Mesenchymal stem cell (in vitro differentiated cells and primary cell): ENCODE data around the gene CACNA2D3.

Experiments
- DNase-seq: peaks from one replicate; pipeline ENCODE4 v3.0.0-alpha.2; 2013
- H2AFZ ChIP-seq: one replicate; pipeline ENCODE4 v1.6.1; 2013; ENCODE audit warnings: low read depth, mild to moderate bottlenecking, control low read depth, inconsistent platforms, low read length, moderate library complexity
- H2AK5ac ChIP-seq: 2 replicates; pipeline ENCODE4 v1.6.1; 2013; ENCODE audit warnings: low read length, moderate library complexity, mild to moderate bottlenecking, inconsistent platforms; ENCODE audit not compliant: severe bottlenecking
- H2BK120ac ChIP-seq: one replicate; pipeline ENCODE4 v1.6.1; 2013; ENCODE audit warnings: low read depth, mild to moderate bottlenecking, inconsistent platforms, low read length, moderate library complexity
- H2BK12ac ChIP-seq, 2 experiments: one replicate each; pipeline ENCODE4 v1.6.1; 2013; ENCODE audit warnings: inconsistent platforms in 2 of 2, low read length in 2 of 2, mild to moderate bottlenecking in 2 of 2, moderate library complexity in 2 of 2, control low read depth in 1 of 2
- H2BK15ac ChIP-seq: one replicate; pipeline ENCODE4 v1.6.1; 2013; ENCODE audit warnings: mild to moderate bottlenecking, low read depth, inconsistent platforms; ENCODE audit not compliant: poor library complexity, severe bottlenecking
- H2BK5ac ChIP-seq: 2 replicates; pipeline ENCODE4 v1.6.1; 2013; ENCODE audit warnings: low read depth, mild to moderate bottlenecking, low read length, control low read depth, inconsistent platforms; ENCODE audit not compliant: poor library complexity, severe bottlenecking
- H3K14ac ChIP-seq, 2 experiments: one replicate each; pipeline ENCODE4 v1.6.1; 2013; ENCODE audit warnings: inconsistent platforms in 2 of 2, low read length in 2 of 2, control low read depth in 1 of 2, mild to moderate bottlenecking in 1 of 2, moderate library complexity in 1 of 2
- H3K18ac ChIP-seq, 2 experiments: one replicate each; pipeline ENCODE4 v1.6.1; 2013; ENCODE audit warnings: inconsistent platforms in 2 of 2, low read length in 2 of 2, control low read depth in 1 of 2, low read depth in 1 of 2, mild to moderate bottlenecking in 1 of 2
- H3K23ac ChIP-seq, 2 experiments: one replicate each; pipeline ENCODE4 v1.6.1; 2013; ENCODE audit warnings: inconsistent platforms in 2 of 2, low read length in 2 of 2, mild to moderate bottlenecking in 2 of 2, moderate library complexity in 2 of 2, control low read depth in 1 of 2
- H3K27ac ChIP-seq: 2 replicates; pipeline ENCODE4 v1.5.1; 2013; ENCODE audit warnings: mild to moderate bottlenecking, moderate library complexity, low read length, control low read depth, inconsistent platforms; ENCODE audit not compliant: poor library complexity, severe bottlenecking
- H3K27me3 ChIP-seq, 2 experiments: 2 replicates each; pipeline versions ENCODE4 v1.6.1 to v1.7.0; 2013; ENCODE audit warnings: low read length in 2 of 2, mild to moderate bottlenecking in 2 of 2, moderate library complexity in 2 of 2, control low read depth in 1 of 2, inconsistent platforms in 1 of 2; ENCODE audit not compliant: control insufficient read depth in 1 of 2, insufficient read depth in 1 of 2
- H3K36me3 ChIP-seq, 2 experiments: 2 replicates each; pipeline versions ENCODE4 v1.6.1 to v1.7.0; 2013; ENCODE audit warnings: low read length in 2 of 2, control low read depth in 1 of 2, inconsistent platforms in 1 of 2, low read depth in 1 of 2, mild to moderate bottlenecking in 1 of 2; ENCODE audit not compliant: insufficient read depth in 2 of 2, control insufficient read depth in 1 of 2
- H3K4ac ChIP-seq, 2 experiments: one replicate each; pipeline ENCODE4 v1.6.1; 2013; ENCODE audit warnings: inconsistent platforms in 2 of 2, low read length in 2 of 2, mild to moderate bottlenecking in 2 of 2, moderate library complexity in 2 of 2, control low read depth in 1 of 2, low read depth in 1 of 2
- H3K4me1 ChIP-seq: 2 replicates; pipeline ENCODE4 v1.6.1; 2013; ENCODE audit warnings: low read depth, low read length, control low read depth; ENCODE audit not compliant: control insufficient read depth, insufficient read depth
- H3K4me2 ChIP-seq: 2 replicates; pipeline ENCODE4 v1.6.1; 2013; ENCODE audit warnings: low read length, mild to moderate bottlenecking, inconsistent platforms; ENCODE audit not compliant: poor library complexity, severe bottlenecking
- H3K4me3 ChIP-seq, 2 experiments: 2 replicates each; pipeline versions ENCODE4 v1.5.1 to v1.7.0; 2013; ENCODE audit warnings: low read length in 2 of 2, mild to moderate bottlenecking in 2 of 2, control low read depth in 1 of 2, low read depth in 1 of 2; ENCODE audit not compliant: insufficient read depth in 1 of 2
- H3K79me1 ChIP-seq: replicated peaks from 2 replicates; pipeline ENCODE4 v1.6.1; 2013; ENCODE audit warnings: mild to moderate bottlenecking, control low read depth, low read length, inconsistent platforms; ENCODE audit not compliant: poor library complexity, severe bottlenecking
- H3K9ac ChIP-seq: 2 replicates; pipeline ENCODE4 v1.7.0; 2013; ENCODE audit warnings: mild to moderate bottlenecking, low read length, moderate library complexity
- H3K9me3 ChIP-seq: 2 replicates; pipeline ENCODE4 v1.7.0; 2013; ENCODE audit warnings: mild to moderate bottlenecking, low read length; ENCODE audit not compliant: control insufficient read depth
- H4K8ac ChIP-seq: one replicate; pipeline ENCODE4 v1.6.1; 2013; ENCODE audit warnings: inconsistent platforms, mild to moderate bottlenecking, low read length, moderate library complexity
- H4K91ac ChIP-seq: one replicate; pipeline ENCODE4 v1.6.1; 2013; ENCODE audit warnings: mild to moderate bottlenecking, low read length, inconsistent platforms
- WGBS: methylation state at CpG from one replicate; pipeline ENCODE4 v1.1.7; 2013; ENCODE audit warnings: mixed read lengths; 5-methylcytosine and 5-hydroxymethylcytosine counted together

The CACNA2D3 gene

GRCh38 chr3:54876694-54877093, 754.3 kb downstream of the CACNA2D3 start:
- Histone ChIP-seq H3K9me3 (no peaks in the 10 kb centered on the region), H3K23ac (no peak overlapping the region), H3K18ac (peak overlapping the region in 1 of 2 experiments; percentile 18), H4K91ac (no peak overlapping the region), H2BK12ac (no peak overlapping the region), H3K4me3 (no peak overlapping the region), H2BK5ac (no peak overlapping the region), H3K14ac (no peak overlapping the region), H4K8ac (no peak overlapping the region), H2BK15ac (no peak overlapping the region), H3K4me2 (no peak overlapping the region), H2BK120ac (no peak overlapping the region), H3K4me1 (peaks cover 2% of the 10 kb centered on the region), H3K36me3 (no peaks in the 10 kb centered on the region), H3K79me1 (no peaks in the 10 kb centered on the region), H3K27me3 (no peaks in the 10 kb centered on the region), H3K9ac (no peak overlapping the region), H2AK5ac (no peak overlapping the region), H2AFZ (no peak overlapping the region), H3K27ac (no peak overlapping the region), H3K4ac (no peak overlapping the region)
- WGBS, result 78% methylated on average over 5 of the region's 5 CpGs
- no peak for DNase-seq

- Histone ChIP-seq H3K4me2 (no peak overlapping the region), H3K4me3 (no peak overlapping the region), H3K4ac (no peak overlapping the region), H3K9ac (peak overlapping the region; percentile 39), H3K23ac (no peak overlapping the region), H2BK15ac (no peak overlapping the region), H2BK12ac (peak overlapping the region in 1 of 2 experiments; percentile 32), H3K18ac (peak overlapping the region in 1 of 2 experiments; percentile 28), H2BK5ac (no peak overlapping the region), H3K27me3 (no peaks in the 10 kb centered on the region), H2BK120ac (no peak overlapping the region), H3K27ac (no peak overlapping the region), H3K79me1 (no peaks in the 10 kb centered on the region), H4K8ac (no peak overlapping the region), H4K91ac (no peak overlapping the region), H3K14ac (no peak overlapping the region), H3K9me3 (no peaks in the 10 kb centered on the region), H2AFZ (no peak overlapping the region), H2AK5ac (peak overlapping the region; percentile 71), H3K4me1 (peaks cover 6% of the 10 kb centered on the region), H3K36me3 (no peaks in the 10 kb centered on the region)
- no peak for DNase-seq
- WGBS, result 92% methylated on average over 4 of the region's 4 CpGs
Observed at GRCh38 chr3:54877730-54878129, 755.4 kb downstream of the CACNA2D3 start.

GRCh38 chr3:54878145-54878544, 755.8 kb downstream of the CACNA2D3 start:
- Histone ChIP-seq H2BK120ac (no peak overlapping the region), H4K8ac (no peak overlapping the region), H2AFZ (no peak overlapping the region), H3K18ac (peak overlapping the region in 1 of 2 experiments; percentile 28), H4K91ac (no peak overlapping the region), H2BK12ac (peak overlapping the region in 1 of 2 experiments; percentile 23), H3K36me3 (no peaks in the 10 kb centered on the region), H3K4me2 (no peak overlapping the region), H2BK5ac (no peak overlapping the region), H3K4me3 (peak overlapping the region in 1 of 2 experiments; percentile 2), H3K9ac (peak overlapping the region; percentile 39), H3K4ac (no peak overlapping the region), H2AK5ac (no peak overlapping the region), H3K14ac (no peak overlapping the region), H3K27ac (no peak overlapping the region), H3K4me1 (peaks cover 9% of the 10 kb centered on the region), H3K79me1 (no peaks in the 10 kb centered on the region), H2BK15ac (no peak overlapping the region), H3K9me3 (no peaks in the 10 kb centered on the region), H3K23ac (no peak overlapping the region), H3K27me3 (no peaks in the 10 kb centered on the region)
- 69% methylated on average over 7 of the region's 7 CpGs for WGBS
- DNase-seq, result peak; percentile 30

GRCh38 chr3:54882129-54882833, 759.9 kb downstream of the CACNA2D3 start:
- H3K4me1 ChIP-seq, result peaks cover 9% of the 10 kb centered on the region
- H3K18ac ChIP-seq, result peak overlapping the region; percentile 61 to 80
- no peak overlapping the region for H3K23ac ChIP-seq
- H2BK15ac ChIP-seq, result no peak overlapping the region
- no peak overlapping the region for H2BK120ac ChIP-seq
- H3K14ac ChIP-seq, result no peak overlapping the region
- no peak overlapping the region for H3K4me2 ChIP-seq
- H3K9me3 ChIP-seq, result no peaks in the 10 kb centered on the region
- peak overlapping the region; percentile 40 for H3K4ac ChIP-seq
- peak overlapping the region; percentile 97 for H2AK5ac ChIP-seq
- no peaks in the 10 kb centered on the region for H3K79me1 ChIP-seq
- peak; percentile 89 for DNase-seq
- H3K36me3 ChIP-seq, result no peaks in the 10 kb centered on the region
- peak overlapping the region; percentile 43 for H4K91ac ChIP-seq
- peak overlapping the region; percentile 84 for H3K27ac ChIP-seq
- H2BK5ac ChIP-seq, result no peak overlapping the region
- 33% methylated on average over 3 of the region's 3 CpGs for WGBS
- peak overlapping the region; percentile 72 for H3K9ac ChIP-seq
- H4K8ac ChIP-seq, result peak overlapping the region; percentile 91
- no peaks in the 10 kb centered on the region for H3K27me3 ChIP-seq
- no peak overlapping the region for H3K4me3 ChIP-seq
- H2AFZ ChIP-seq, result no peak overlapping the region
- H2BK12ac ChIP-seq, result peak overlapping the region; percentile 85 to 93
